GM19452 (cell line): ENCODE measurements around the gene NIP7.

ENCODE experiments used
- ATAC-seq: cut with Tn5 transposase; IDR thresholded peaks from one replicate; pipeline ENCODE4 v1.9.1; 2021; ENCODE audit not compliant: unreplicated experiment

NIP7 gene

GRCh38 chr16:69384974-69385373, 45.4 kb downstream of the NIP7 start:
- no peak for ATAC-seq

DNA sequence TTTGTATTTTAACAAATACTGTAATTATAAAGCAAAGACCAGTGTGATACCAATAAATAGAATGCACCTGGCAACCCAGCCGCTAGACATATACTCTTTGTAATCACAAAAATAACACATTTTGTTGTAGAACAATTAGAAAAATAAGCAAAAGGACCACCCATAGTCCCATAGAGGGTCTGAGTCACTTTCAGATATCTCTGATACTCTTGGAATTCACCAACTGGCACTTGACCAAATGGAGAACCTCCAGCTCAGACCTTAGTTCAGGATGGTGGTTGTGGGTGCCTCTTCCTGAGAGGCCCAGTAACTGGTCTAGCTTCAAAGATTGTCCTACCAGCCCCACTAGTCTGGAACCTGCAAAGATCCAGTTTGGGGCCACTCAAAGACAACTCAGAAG, 47.0 kb downstream of the NIP7 start:
- ATAC-seq, result no peak
